B cell (primary cell): ENCODE results near the gene BNIP5. TPM values are rescaled to one million over a fixed set of nuclear protein-coding genes. Genes with fewer than 3 reads are reported as not detected.
A peak's percentile ranks its signal among the peaks of the same experiment; 100 is the strongest.
"Not testable (repeated sequence)": the region's sequence is repeated elsewhere in the genome, so short reads cannot be mapped to it uniquely, and the experiment has no call there.

Experiments
- ATAC-seq: fragments of 200-7000 bp; cut with Tn5 transposase; one replicate; pipeline ENCODE4 v1.10.0; 2021; ENCODE audit warnings: low read depth, mild to moderate bottlenecking, moderate number of reproducible peaks, moderate library complexity
- CTCF ChIA-PET: fragments of 350-600 bp; sonication (Branson Sonifier 250); formaldehyde crosslinking; loops from one replicate; lab custom pipeline; 2021; ENCODE audit warnings: antibody characterized with exemption, inconsistent platforms; lab: Charles Lee
- POLR2A ChIA-PET: fragments of 350-600 bp; sonication (Branson Sonifier 250); formaldehyde crosslinking; loops from one replicate; lab custom pipeline; 2021; ENCODE audit warnings: antibody characterized with exemption; lab: Charles Lee
- DNase-seq: peaks from one replicate; pipeline ENCODE4 v3.0.0; 2013
- H2AFZ ChIP-seq: 2 replicates; pipeline ENCODE4 v1.6.1; 2012; ENCODE audit warnings: mild to moderate bottlenecking, low read depth, low read length; ENCODE audit not compliant: insufficient read depth, poor library complexity, severe bottlenecking
- H3K27ac ChIP-seq, 2 donors: 1 replicate in 1 of 2; 2 replicates in 1 of 2; pipeline ENCODE4 v1.5.1; 2012 to 2013; ENCODE audit warnings: low read length in 2 of 2, mild to moderate bottlenecking in 2 of 2, moderate library complexity in 1 of 2
- H3K27me3 ChIP-seq, 4 experiments: fragments of 200-600 bp in 1 of 4; sonication (generic) in 1 of 4; replicated peaks in 1 of 4; 1 replicate in 2 of 4; 2 replicates in 2 of 4; pipeline versions ENCODE4 v1.6.1 to v1.7.0; 2013 to 2016; ENCODE audit warnings: low read length in 3 of 4, mild to moderate bottlenecking in 2 of 4, mixed read lengths in 1 of 4, moderate library complexity in 1 of 4; ENCODE audit not compliant: insufficient read depth in 4 of 4, control insufficient read depth in 3 of 4; ENCODE audit errors: control extremely low read depth in 1 of 4
- H3K36me3 ChIP-seq, 2 experiments: replicated peaks in 1 of 2; 1 replicate in 1 of 2; 2 replicates in 1 of 2; pipeline versions ENCODE4 v1.6.1 to v1.7.1; 2013; ENCODE audit warnings: low read length in 1 of 2; ENCODE audit not compliant: insufficient read depth in 2 of 2, control insufficient read depth in 1 of 2; ENCODE audit errors: control extremely low read depth in 1 of 2, extremely low read depth in 1 of 2
- H3K4me1 ChIP-seq, 2 donors: fragments of 200-600 bp in 1 of 2; sonication (generic) in 1 of 2; 1 replicate in 1 of 2; 2 replicates in 1 of 2; pipeline versions ENCODE4 v1.5.1 to v1.6.1; 2013 to 2017; ENCODE audit warnings: low read length in 2 of 2; ENCODE audit not compliant: control insufficient read depth in 2 of 2, insufficient read depth in 2 of 2
- H3K4me2 ChIP-seq: replicated peaks from 2 replicates; pipeline ENCODE3; 2012; ENCODE audit warnings: mild to moderate bottlenecking, low read depth, low read length; ENCODE audit not compliant: poor library complexity, severe bottlenecking
- H3K4me3 ChIP-seq, 5 experiments: fragments of 200-600 bp in 1 of 5; sonication (generic) in 1 of 5; 1 replicate in 3 of 5; 2 replicates in 2 of 5; pipeline versions ENCODE4 v1.5.1 to v1.7.0; 2011 to 2016; ENCODE audit warnings: low read length in 4 of 5, mild to moderate bottlenecking in 4 of 5, low read depth in 2 of 5, control low read depth in 1 of 5, moderate library complexity in 1 of 5; ENCODE audit not compliant: insufficient read depth in 1 of 5; ENCODE audit errors: control extremely low read depth in 1 of 5, extremely low read depth in 1 of 5
- H3K79me2 ChIP-seq: fragments of 200-600 bp; sonication (generic); one replicate; pipeline ENCODE4 v1.6.0; 2016; ENCODE audit warnings: low read length; ENCODE audit not compliant: control insufficient read depth, insufficient read depth
- H3K9ac ChIP-seq: fragments of 200-600 bp; sonication (generic); 2 replicates; pipeline ENCODE4 v1.6.1; 2017; ENCODE audit warnings: mild to moderate bottlenecking, low read length, moderate library complexity
- H3K9me3 ChIP-seq, 3 donors: one replicate each; pipeline versions ENCODE4 v1.6.1 to v1.7.1; 2013; ENCODE audit warnings: low read length in 2 of 3; ENCODE audit not compliant: control insufficient read depth in 2 of 3, insufficient read depth in 1 of 3; ENCODE audit errors: control extremely low read depth in 1 of 3
- H4K20me1 ChIP-seq: 2 replicates; pipeline ENCODE4 v1.6.0; 2012; ENCODE audit warnings: mild to moderate bottlenecking, low read length; ENCODE audit not compliant: insufficient read depth, control insufficient read depth, poor library complexity, severe bottlenecking
- H3K27ac Mint-ChIP-seq: one replicate; pipeline ENCODE4 v1.8.0; 2021; ENCODE audit warnings: mixed read lengths
- H3K27me3 Mint-ChIP-seq: one replicate; pipeline ENCODE4 v1.8.0; 2021; ENCODE audit warnings: mixed read lengths
- H3K4me1 Mint-ChIP-seq: one replicate; pipeline ENCODE4 v1.8.0; 2021; ENCODE audit warnings: mixed read lengths
- H3K4me3 Mint-ChIP-seq: one replicate; pipeline ENCODE4 v1.8.0; 2021; ENCODE audit warnings: mixed read lengths
- H3K9me3 Mint-ChIP-seq: one replicate; pipeline ENCODE4 v1.8.0; 2022; ENCODE audit warnings: mixed read lengths; ENCODE audit not compliant: insufficient read depth
- CTCF ChIP-seq: fragments of 200-600 bp; IDR thresholded peaks from one replicate; pipeline ENCODE4 v1.8.0; 2022; ENCODE audit warnings: antibody characterized with exemption, mild to moderate bottlenecking
- EZH2 ChIP-seq: IDR thresholded peaks from 2 replicates; pipeline ENCODE4 v1.6.1; 2012; ENCODE audit warnings: borderline replicate concordance, low read depth, mild to moderate bottlenecking, moderate library complexity, low read length; ENCODE audit not compliant: insufficient read depth, poor library complexity, severe bottlenecking
- whole genome bisulfite sequencing: methylation state at CpG from one replicate; pipeline ENCODE4 v1.1.5; 2013; ENCODE audit warnings: missing lambda C conversion rate; ENCODE audit not compliant: insufficient coverage; 5-methylcytosine and 5-hydroxymethylcytosine counted together
- intact Hi-C: fragments of 100-400 bp; cut with micrococcal nuclease; formaldehyde crosslinking; loops from one replicate; pipeline ENCODE4 v1.10.0; 2022
- polyA plus RNA-seq: library from polyadenylated mRNA; depleted of rRNA; stranded (reverse); fragments of >200 nt; gene quantifications from 2 replicates; pipeline ENCODE4 v1.2.3, GENCODE V29; 2012
- total RNA-seq, 2 donors: library from RNA; stranded (reverse); fragments of 120-200 nt in 1 of 2; gene quantifications; 1 replicate in 1 of 2; 2 replicates in 1 of 2; pipeline versions ENCODE4 v1.2.3 to v1.2.4, GENCODE V29; 2013 to 2022

Gene BNIP5
- total and polyA plus RNA-seq, 2 donors (not counting 1 experiment from before 2014, with no cell fraction given), result 0.06 to 0.10 TPM

GRCh38 chr6:36367743-36368142 is 31.1 kb upstream of the BNIP5 start:
- Mint-ChIP-seq H3K4me1 (peaks cover 12% of the 10 kb centered on the region), H3K9me3 (no peaks in the 10 kb centered on the region), H3K27me3 (peaks cover 6% of the 10 kb centered on the region), H3K27ac (no peak overlapping the region), H3K4me3 (no peak overlapping the region)
- no peak overlapping the region for H3K4me2 ChIP-seq
- no peak for TF ChIP-seq CTCF
- no peak for TF ChIP-seq EZH2
- no peaks in the 10 kb centered on the region for H3K79me2 ChIP-seq
- no peak overlapping the region for H3K4me3 ChIP-seq
- DNase-seq (no peak), ATAC-seq (no peak)
- no peaks in the 10 kb centered on the region for H4K20me1 ChIP-seq
- ChIA-PET POLR2A (no interaction called here), CTCF (interaction anchor here (1.0 kb wide), 1 partner anchor 10 kb away, joined by 3 read pairs; no protein-coding TSS in a partner anchor)
- no peaks in the 10 kb centered on the region for H3K27me3 ChIP-seq
- peaks cover 4 to 24% of the 10 kb centered on the region in 2 donors for H3K4me1 ChIP-seq
- H2AFZ ChIP-seq, result no peak overlapping the region
- H3K27ac ChIP-seq, result no peak overlapping the region
- WGBS, result no CpG with 5 or more reads among the region's 3 CpGs
- H3K9me3 ChIP-seq, result no peaks in the 10 kb centered on the region
- intact Hi-C loops, result no loop called here
- H3K36me3 ChIP-seq, result no peaks in the 10 kb centered on the region
- no peak overlapping the region for H3K9ac ChIP-seq

GRCh38 chr6:36364669-36365479 is 28.2 kb upstream of the BNIP5 start:
- Histone ChIP-seq H3K36me3 (no peaks in the 10 kb centered on the region), H3K27ac (peak overlapping the region; percentile 24 to 34), H3K9ac (no peak overlapping the region), H3K4me1 (peaks cover 12 to 32% of the 10 kb centered on the region in 2 donors), H3K4me2 (peak overlapping the region; percentile 49), H3K9me3 (no peaks in the 10 kb centered on the region), H3K27me3 (no peaks in the 10 kb centered on the region), H3K4me3 (no peak overlapping the region), H2AFZ (peak overlapping the region; percentile 59), H4K20me1 (no peaks in the 10 kb centered on the region), H3K79me2 (no peaks in the 10 kb centered on the region)
- Mint-ChIP-seq H3K4me1 (peaks cover 19% of the 10 kb centered on the region), H3K9me3 (no peaks in the 10 kb centered on the region), H3K27ac (peak overlapping the region; percentile 53), H3K4me3 (no peak overlapping the region), H3K27me3 (no peaks in the 10 kb centered on the region)
- WGBS, result 76% methylated on average over 12 of the region's 19 CpGs
- ChIA-PET POLR2A (no interaction called here), CTCF (interaction anchor here (0.5 to 15.7 kb wide), 4 partner anchors 24 to 483 kb away, joined by 3 to 149 read pairs (median 6); partner anchors contain the start of gene MAPK14)
- ATAC-seq (no peak), DNase-seq (peak; percentile 72)
- intact Hi-C loops, result loop anchor here (5.0 kb wide), 1 partner anchor 243 kb away; no protein-coding TSS in a partner anchor
- TF ChIP-seq EZH2 (no peak), CTCF (no peak)

GRCh38 chr6:36364061-36364635 is 27.5 kb upstream of the BNIP5 start:
- ATAC-seq, H3K27me3 Mint-ChIP-seq, H3K9ac ChIP-seq, H3K4me3 ChIP-seq, H3K27me3 ChIP-seq, H3K27ac Mint-ChIP-seq, H3K27ac ChIP-seq, DNase-seq, H4K20me1 ChIP-seq, H2AFZ ChIP-seq, POLR2A ChIA-PET, H3K4me3 Mint-ChIP-seq, H3K9me3 Mint-ChIP-seq, H3K79me2 ChIP-seq, H3K9me3 ChIP-seq, H3K36me3 ChIP-seq: not testable (repeated sequence)
- intact Hi-C loops, result loop anchor here (5.0 kb wide), 1 partner anchor 242 kb away; no protein-coding TSS in a partner anchor
- H3K4me1 Mint-ChIP-seq, result peaks cover 22% of the 10 kb centered on the region
- over 99% methylated on average over 21 of the region's 34 CpGs for WGBS
- Histone ChIP-seq H3K4me1 (peaks cover 12 to 33% of the 10 kb centered on the region in 2 donors), H3K4me2 (peak overlapping the region; percentile 49)
- CTCF ChIA-PET, result interaction anchor here (0.6 to 15.7 kb wide), 4 partner anchors 23 to 1387 kb away, joined by 4 to 149 read pairs (median 6); partner anchors contain the start of gene MAPK14
